HUES64 (cell line): ENCODE results near the gene MYMX.
A peak's percentile ranks its signal among the peaks of the same experiment; 100 is the strongest.

Experiments
- H3K27ac ChIP-seq: 2 replicates; pipeline ENCODE4 v1.7.0; 2013; ENCODE audit warnings: low read depth, low read length, inconsistent platforms
- H3K27me3 ChIP-seq: 2 replicates; pipeline ENCODE4 v1.6.1; 2013; ENCODE audit warnings: mild to moderate bottlenecking, low read length; ENCODE audit not compliant: insufficient read depth
- H3K36me3 ChIP-seq: 2 replicates; pipeline ENCODE4 v1.6.1; 2013; ENCODE audit warnings: mild to moderate bottlenecking, low read length; ENCODE audit not compliant: insufficient read depth
- H3K4me1 ChIP-seq: 2 replicates; pipeline ENCODE4 v1.6.1; 2013; ENCODE audit warnings: mild to moderate bottlenecking, low read length, moderate library complexity; ENCODE audit not compliant: insufficient read depth
- H3K4me3 ChIP-seq: 2 replicates; pipeline ENCODE4 v1.5.1; 2013; ENCODE audit warnings: mild to moderate bottlenecking, low read length, moderate library complexity
- H3K9ac ChIP-seq: 2 replicates; pipeline ENCODE4 v1.6.1; 2013; ENCODE audit warnings: mild to moderate bottlenecking, low read depth, low read length
- H3K9me3 ChIP-seq: 2 replicates; pipeline ENCODE4 v1.6.1; 2013; ENCODE audit warnings: low read depth, low read length; ENCODE audit not compliant: insufficient read depth
- WGBS: fragments of 150-250, 120-280 bp; methylation state at CpG from one replicate; pipeline ENCODE4 v1.1.7; 2013; ENCODE audit warnings: missing lambda C conversion rate; 5-methylcytosine and 5-hydroxymethylcytosine counted together

The MYMX gene

DNA sequence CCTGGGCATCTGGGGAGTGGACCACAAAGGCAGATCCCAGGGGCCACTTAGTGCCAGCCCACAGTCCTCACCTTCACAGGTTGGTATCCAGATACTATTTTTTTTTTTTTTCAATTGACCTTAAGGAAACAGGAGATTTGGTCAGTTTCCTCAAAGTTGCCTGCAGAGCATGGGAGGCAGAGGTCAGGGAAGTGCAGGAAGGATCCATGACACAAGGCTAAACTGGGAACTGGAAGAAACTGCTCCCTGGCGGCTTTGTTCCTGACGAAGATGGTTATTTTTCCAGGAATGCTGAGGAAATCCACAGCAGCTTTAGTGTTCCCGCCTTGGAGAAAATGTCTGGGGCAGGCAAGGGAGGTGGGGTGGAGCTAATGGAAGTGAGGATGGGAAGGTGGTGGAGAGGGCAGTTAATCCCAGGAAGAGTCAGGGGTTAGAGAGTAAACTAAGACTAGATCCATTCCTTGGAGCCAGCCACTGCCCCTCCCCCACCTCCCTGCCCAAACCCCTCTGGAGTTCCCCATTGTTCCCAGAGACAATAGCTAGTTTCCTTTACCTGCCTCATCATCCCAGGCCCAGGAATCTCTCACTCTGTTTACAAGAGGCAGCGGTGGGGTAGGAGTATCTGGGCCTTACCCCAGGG, 14.3 kb upstream of the MYMX start:
- peak overlapping the region; percentile 74 for H3K9ac ChIP-seq
- H3K27me3 ChIP-seq, result no peaks in the 10 kb centered on the region
- 40% methylated on average over 4 of the region's 4 CpGs for WGBS
- H3K36me3 ChIP-seq, result no peaks in the 10 kb centered on the region
- H3K4me3 ChIP-seq, result peak overlapping the region; percentile 15; the same call in 1 of the 2 replicates
- peak overlapping the region; percentile 92 for H3K27ac ChIP-seq
- no peaks in the 10 kb centered on the region for H3K9me3 ChIP-seq
- H3K4me1 ChIP-seq, result peaks cover 47% of the 10 kb centered on the region

DNA sequence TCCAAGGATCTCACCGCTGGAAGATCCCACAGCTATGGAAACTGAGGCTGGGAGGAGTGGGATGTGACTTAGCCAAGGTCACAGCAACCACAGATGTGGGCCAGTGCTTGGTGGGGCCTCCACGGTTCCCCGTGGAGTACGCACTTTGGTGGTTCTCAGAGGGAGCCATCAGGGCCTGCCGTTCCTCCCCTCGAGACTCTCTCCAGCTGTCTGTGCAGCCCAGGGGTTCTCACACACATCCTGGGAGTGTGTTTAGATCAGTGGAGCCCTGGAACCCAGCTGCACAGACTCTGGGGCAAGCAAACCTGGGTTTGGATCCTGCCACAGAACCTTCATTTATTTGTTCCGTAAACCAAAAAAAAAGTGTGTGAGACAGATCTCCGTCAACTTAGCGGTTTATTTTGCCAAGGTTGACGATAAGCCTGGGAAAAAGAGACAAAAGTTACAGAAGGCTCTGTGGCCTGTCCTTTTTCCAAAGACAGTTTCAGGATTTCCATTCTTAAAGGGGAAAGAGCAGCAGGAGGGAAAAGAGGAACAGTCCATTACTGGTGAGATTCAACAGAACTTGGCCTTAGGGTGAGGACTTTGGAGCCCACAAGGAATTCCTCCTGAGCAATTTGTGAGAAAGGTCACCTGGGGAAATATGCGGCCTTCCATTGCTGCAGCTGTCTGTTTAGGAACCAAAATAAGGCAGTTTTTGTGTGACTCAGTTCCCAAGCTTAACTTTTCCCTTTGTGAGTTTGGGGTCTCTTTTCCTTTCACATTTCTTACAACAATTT, 13.6 kb upstream of the MYMX start:
- no peaks in the 10 kb centered on the region for H3K27me3 ChIP-seq
- H3K27ac ChIP-seq, result peak overlapping the region; percentile 92
- WGBS, result 68% methylated on average over 11 of the region's 11 CpGs
- no peaks in the 10 kb centered on the region for H3K36me3 ChIP-seq
- peaks cover 47% of the 10 kb centered on the region for H3K4me1 ChIP-seq
- no peak overlapping the region for H3K4me3 ChIP-seq
- no peaks in the 10 kb centered on the region for H3K9me3 ChIP-seq
- H3K9ac ChIP-seq, result peak overlapping the region; percentile 74

DNA sequence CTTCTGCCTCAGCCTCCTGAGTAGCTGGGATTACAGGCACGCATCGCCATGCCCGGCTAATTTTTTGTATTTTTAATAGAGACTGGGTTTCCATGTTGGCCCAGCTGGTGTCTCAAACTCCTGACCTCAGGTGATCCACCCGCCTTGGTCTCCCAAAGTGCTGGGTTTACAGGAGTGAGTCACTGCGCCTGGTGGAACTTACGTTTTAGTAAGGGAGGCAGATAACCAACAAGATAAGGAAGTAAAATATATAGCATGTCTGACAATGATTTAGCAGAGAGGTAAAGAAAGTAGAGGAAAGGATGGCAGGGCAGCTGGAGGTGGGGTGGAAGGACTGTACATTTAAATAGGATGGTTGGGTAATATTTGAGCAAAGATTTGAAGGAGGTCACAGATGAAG, 12.8 kb upstream of the MYMX start:
- no peak overlapping the region for H3K4me3 ChIP-seq
- H3K9ac ChIP-seq, result no peak overlapping the region
- H3K27me3 ChIP-seq, result no peaks in the 10 kb centered on the region
- peaks cover 47% of the 10 kb centered on the region for H3K4me1 ChIP-seq
- no peak overlapping the region for H3K27ac ChIP-seq
- H3K9me3 ChIP-seq, result no peaks in the 10 kb centered on the region
- WGBS, result 89% methylated on average over 6 of the region's 6 CpGs
- no peaks in the 10 kb centered on the region for H3K36me3 ChIP-seq

DNA sequence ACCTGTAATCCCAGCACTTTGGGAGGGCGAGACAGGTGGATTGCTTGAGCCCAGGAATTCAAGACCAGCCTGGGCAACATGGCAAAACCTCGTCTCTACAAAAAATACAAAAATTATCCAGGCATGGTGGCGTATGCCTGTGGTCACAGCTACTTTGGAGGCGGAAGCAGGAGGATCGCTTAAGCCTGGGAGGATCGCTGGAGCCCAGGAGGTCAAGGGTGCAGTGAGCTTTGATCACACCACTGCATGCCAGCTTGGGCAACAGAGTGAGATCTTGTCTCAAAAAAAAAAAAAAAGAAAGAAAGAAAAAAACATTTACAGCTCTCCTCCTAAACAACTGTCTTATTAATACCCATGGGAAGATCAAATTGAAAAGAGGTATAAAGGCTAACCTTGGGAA, 8.8 kb upstream of the MYMX start:
- no peaks in the 10 kb centered on the region for H3K9me3 ChIP-seq
- no peak overlapping the region for H3K9ac ChIP-seq
- 96% methylated on average over 6 of the region's 6 CpGs for WGBS
- H3K27me3 ChIP-seq, result no peaks in the 10 kb centered on the region
- H3K4me1 ChIP-seq, result peaks cover 22% of the 10 kb centered on the region
- no peak overlapping the region for H3K4me3 ChIP-seq
- H3K27ac ChIP-seq, result no peak overlapping the region
- no peaks in the 10 kb centered on the region for H3K36me3 ChIP-seq

DNA sequence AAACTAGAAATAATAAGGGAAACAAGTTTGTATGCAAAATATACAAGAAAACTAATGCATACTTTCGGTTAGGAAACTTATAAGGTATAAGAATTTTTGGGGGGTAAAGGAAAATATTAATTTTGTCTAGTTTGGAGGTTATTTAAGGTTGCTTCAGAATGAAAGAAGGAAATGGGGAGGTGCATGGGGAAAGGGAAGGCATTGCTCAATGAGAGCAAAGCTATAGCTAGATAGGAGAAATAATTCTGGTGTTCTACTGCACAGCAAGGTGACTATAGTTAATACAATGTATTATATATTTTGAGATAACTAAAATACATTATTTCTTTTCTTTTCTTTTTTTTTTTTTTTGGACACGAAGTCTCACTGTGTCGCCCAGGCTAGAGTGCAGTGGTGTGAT, 5.4 kb upstream of the MYMX start:
- 90% methylated on average over 3 of the region's 3 CpGs for WGBS

DNA sequence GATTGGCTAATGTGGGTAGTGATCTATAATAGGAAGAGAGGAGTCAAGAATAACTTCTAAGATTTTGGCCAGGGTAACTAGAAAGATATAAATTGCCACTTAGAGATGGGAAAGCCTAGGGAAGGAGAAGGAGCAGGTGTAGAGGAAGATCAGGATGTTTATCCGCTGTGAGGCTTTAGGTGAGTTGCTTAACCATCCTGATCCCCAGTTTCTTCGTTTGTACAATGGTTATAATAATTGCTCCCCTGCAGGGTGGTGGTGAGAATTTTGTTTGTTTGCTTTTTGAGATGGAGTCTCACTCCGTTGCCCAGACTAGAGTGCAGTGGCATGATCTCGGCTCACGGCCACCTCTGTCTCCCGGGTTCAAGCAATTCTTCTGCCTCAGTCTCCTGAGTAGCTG, 2.4 kb upstream of the MYMX start:
- Histone ChIP-seq H3K9ac (no peak overlapping the region), H3K4me1 (peaks cover 23% of the 10 kb centered on the region), H3K9me3 (no peaks in the 10 kb centered on the region), H3K4me3 (no peak overlapping the region), H3K36me3 (no peaks in the 10 kb centered on the region), H3K27me3 (no peaks in the 10 kb centered on the region), H3K27ac (no peak overlapping the region)
- 94% methylated on average over 6 of the region's 6 CpGs for WGBS

More for the DNA sequence above, 5.4 kb upstream of the MYMX start:
- H3K4me1 ChIP-seq, result peaks cover 7% of the 10 kb centered on the region
- H3K9me3 ChIP-seq, result no peaks in the 10 kb centered on the region
- H3K9ac ChIP-seq, result no peak overlapping the region
- no peaks in the 10 kb centered on the region for H3K27me3 ChIP-seq
- no peak overlapping the region for H3K27ac ChIP-seq
- no peak overlapping the region for H3K4me3 ChIP-seq
- H3K36me3 ChIP-seq, result no peaks in the 10 kb centered on the region

DNA sequence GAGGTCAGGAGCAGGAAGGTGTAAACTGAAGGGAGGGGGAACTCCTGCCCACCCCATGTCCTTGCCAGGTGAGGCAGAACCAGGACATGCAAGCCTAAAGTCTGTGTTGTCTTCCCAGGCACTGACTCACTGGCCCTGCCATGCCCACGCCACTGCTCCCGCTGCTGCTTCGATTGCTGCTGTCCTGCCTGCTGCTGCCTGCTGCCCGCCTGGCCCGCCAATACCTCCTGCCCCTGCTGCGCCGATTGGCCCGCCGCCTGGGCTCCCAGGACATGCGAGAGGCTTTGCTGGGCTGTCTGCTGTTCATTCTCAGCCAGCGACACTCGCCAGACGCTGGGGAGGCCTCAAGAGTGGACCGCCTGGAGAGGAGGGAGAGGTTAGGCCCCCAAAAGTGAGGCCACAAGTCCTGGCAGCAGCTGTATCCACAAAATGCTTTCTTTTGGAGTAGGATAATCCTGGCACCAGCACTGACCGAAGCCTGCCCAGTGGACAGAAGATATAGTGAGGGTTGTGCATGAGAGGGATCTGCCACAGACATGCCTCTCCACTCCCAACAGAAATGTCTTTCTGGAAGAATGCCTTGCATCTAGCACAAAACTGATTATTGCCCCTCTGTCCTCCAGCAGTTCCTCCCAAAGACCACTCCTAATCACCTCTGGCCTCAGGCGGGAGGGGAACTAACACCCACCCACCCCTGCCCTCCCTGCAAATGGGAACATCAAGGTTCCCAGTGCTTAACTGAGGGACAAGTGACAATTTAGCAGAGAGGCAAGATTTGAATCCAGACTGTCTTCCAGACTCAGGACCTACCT, 812 bp downstream of the MYMX start:
- Histone ChIP-seq H3K27ac (peak overlapping the region; percentile 43; the same call in 1 of the 2 replicates), H3K4me1 (peaks cover 35% of the 10 kb centered on the region), H3K36me3 (no peaks in the 10 kb centered on the region), H3K27me3 (no peaks in the 10 kb centered on the region), H3K4me3 (peak overlapping the region; percentile 54; the same call in 1 of the 2 replicates), H3K9ac (peak overlapping the region; percentile 1), H3K9me3 (no peaks in the 10 kb centered on the region)
- 32% methylated on average over 16 of the region's 16 CpGs for WGBS

DNA sequence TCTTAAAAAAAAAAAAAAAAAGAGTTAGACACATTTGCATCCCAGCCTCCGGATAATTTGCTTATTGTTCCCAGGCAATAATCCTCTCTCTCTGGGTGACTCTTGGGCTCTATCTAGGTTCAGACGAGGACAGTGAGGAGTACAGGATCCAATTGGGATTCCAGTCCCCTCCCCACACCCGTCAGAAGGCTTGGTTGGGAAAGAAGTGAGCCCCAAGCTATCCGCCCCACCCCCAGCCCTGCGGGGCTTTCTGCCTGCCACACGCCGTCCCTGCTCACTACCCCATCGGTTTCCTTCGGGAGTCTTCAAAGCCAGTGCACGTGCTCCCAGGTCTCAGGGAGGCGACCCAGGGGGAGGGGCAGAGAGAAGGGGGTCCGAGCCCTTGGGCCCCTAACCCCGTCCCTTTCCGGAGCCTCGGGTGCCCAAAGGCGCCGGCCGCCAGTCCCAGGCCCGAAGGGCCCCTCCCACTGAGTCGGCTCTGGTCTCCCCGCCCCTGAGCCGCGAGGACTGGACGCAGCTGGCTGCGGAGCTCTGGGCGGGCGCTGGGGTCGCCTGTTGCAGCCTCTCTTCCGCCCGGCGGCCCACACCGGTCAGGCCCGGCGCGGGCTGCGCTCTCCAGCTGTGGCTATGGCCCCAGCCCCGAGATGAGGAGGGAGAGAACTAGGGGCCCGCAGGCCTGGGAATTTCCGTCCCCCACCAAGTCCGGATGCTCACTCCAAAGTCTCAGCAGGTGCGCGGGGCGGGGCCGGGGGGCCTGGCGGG, 2.5 kb downstream of the MYMX start:
- no peaks in the 10 kb centered on the region for H3K36me3 ChIP-seq
- H3K4me3 ChIP-seq, result peak overlapping the region; percentile 54
- peak overlapping the region; percentile 82 for H3K9ac ChIP-seq
- under 1% methylated on average over 44 of the region's 45 CpGs for WGBS
- H3K9me3 ChIP-seq, result no peaks in the 10 kb centered on the region
- peak overlapping the region; percentile 99 for H3K27ac ChIP-seq
- no peaks in the 10 kb centered on the region for H3K27me3 ChIP-seq
- H3K4me1 ChIP-seq, result peaks cover 40% of the 10 kb centered on the region

DNA sequence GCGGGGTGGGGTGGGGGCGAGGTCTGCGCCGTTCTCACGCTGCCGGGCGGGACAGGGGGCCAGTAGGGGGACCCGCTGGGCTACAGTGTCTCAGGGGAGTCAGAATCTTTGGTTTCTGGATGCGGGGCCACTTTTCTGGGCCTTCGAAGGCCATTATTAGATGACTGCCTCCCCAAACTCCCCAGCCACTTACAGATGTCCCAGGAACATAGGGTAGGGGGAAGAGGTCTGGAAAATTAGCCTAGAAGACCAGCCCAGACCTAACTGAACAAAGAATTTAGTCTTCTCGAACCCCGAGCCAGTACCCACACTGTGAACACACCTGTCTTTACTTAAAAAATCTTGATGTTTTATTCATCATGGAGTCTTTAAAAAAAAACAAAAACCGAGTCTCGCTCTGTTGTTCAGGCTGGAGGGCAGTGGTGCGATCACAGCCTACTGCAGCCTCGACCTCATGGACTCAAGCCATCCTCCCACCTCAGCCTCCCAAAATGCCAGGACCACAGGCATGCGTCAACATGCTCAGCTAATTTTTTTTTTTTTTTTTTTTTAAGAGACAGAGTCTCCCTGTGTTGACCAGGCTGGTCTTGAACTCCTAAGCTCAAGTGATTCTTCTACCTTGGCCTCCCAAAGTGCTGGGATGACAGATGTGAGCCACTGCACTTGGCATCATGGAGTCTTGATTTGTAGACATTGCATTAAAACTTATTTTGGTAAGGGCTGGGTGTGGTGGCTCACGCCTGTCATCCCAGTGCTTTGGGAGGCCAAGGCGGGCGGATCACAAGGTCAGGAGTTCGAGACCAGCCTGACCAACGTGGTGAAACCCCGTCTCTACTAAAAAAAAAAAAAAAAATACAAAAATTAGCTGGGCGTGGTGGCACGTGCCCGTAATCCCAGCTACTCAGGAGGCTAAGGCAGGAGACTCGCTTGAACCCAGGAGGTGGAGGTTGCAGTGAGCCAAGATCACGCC, 3.4 kb downstream of the MYMX start:
- H3K4me1 ChIP-seq, result peaks cover 49% of the 10 kb centered on the region
- peak overlapping the region; percentile 54 for H3K4me3 ChIP-seq
- peak overlapping the region; percentile 99; the same call in 1 of the 2 replicates for H3K27ac ChIP-seq
- no peaks in the 10 kb centered on the region for H3K27me3 ChIP-seq
- H3K9ac ChIP-seq, result peak overlapping the region; percentile 17; the same call in 1 of the 2 replicates
- H3K36me3 ChIP-seq, result no peaks in the 10 kb centered on the region
- no peaks in the 10 kb centered on the region for H3K9me3 ChIP-seq
- WGBS, result 56% methylated on average over 24 of the region's 28 CpGs

DNA sequence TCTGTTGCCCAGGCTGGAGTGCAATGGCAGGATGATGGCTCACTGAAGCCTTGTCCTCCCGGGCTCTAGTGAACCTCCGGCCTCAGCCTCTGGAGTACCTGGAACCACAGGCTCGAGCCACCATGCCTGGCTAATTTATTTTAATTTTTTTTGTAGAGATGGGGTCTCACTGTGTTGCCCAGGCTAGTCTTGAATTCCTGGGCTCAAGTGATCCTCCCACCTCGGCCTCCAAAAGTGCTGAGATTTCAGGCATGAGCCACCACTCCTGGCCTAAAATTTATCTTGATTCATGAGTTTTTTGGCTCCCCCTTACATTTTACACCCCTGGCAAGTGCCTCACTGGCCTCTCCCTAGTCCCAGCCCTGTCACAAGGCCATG, 4.2 kb downstream of the MYMX start:
- no peaks in the 10 kb centered on the region for H3K27me3 ChIP-seq
- WGBS, result 93% methylated on average over 4 of the region's 4 CpGs
- no peak overlapping the region for H3K4me3 ChIP-seq
- H3K4me1 ChIP-seq, result peaks cover 54% of the 10 kb centered on the region
- no peaks in the 10 kb centered on the region for H3K9me3 ChIP-seq
- H3K27ac ChIP-seq, result no peak overlapping the region
- H3K36me3 ChIP-seq, result no peaks in the 10 kb centered on the region
- no peak overlapping the region for H3K9ac ChIP-seq
